ENCODE results near the gene CTAGE9. TPM values are rescaled to one million over a fixed set of nuclear protein-coding genes. Genes with fewer than 3 reads are reported as not detected.

The CTAGE9 gene
- total RNA-seq, 2 experiments from 2014 or later = not detected

DNA sequence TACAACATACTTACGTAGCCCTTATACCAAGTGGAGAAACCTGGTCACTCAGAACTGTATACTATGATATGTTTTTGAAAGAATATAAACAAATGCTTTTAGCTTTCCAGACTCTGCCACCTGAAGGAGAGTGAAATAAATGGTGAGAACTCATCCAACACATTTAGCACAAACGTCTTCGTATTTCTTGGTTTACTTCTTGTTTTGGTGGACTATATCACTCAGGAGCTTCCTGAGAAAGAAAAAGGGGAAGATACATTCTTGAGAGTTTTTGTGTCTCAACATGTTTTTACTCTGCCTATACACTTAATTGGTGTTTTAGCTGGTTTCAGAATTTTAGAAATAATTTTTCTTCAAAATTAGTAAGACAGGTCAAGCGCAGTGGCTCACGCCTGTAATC is 19.4 kb upstream of the CTAGE9 start:
- POLR2A ChIA-PET = interaction anchor here (0.6 kb wide), 1 partner anchor 1985 kb away, joined by 3 read pairs; no protein-coding TSS in a partner anchor

GRCh38 chr6:131729550-131729949 is 18.7 kb upstream of the CTAGE9 start:
- H3K36me3 ChIP-seq (ENCODE audit: insufficient read depth, low read length) = no peaks in the 10 kb centered on the region
- no peak overlapping the region for H3K4me2 ChIP-seq (ENCODE audit: low read length)
- no peak for DNase-seq (ENCODE audit: low spot score)
- ChIA-PET POLR2A (interaction anchor here (2.0 kb wide), 1 partner anchor 13 kb away, joined by 11 read pairs; no protein-coding TSS in a partner anchor), CTCF (ENCODE audit: unreplicated experiment) (no interaction called here)
- BruUV-seq (replicated peaks) = no TSS peak
- intact Hi-C loops (cut with micrococcal nuclease; ENCODE audit: unreplicated experiment) = no loop called here
- H3K9me3 ChIP-seq (ENCODE audit: low read length) = no peaks in the 10 kb centered on the region
- no peaks in the 10 kb centered on the region for H4K20me1 ChIP-seq (ENCODE audit: insufficient read depth, low read length)
- TF ChIP-seq EZH2phosphoT487 (IDR thresholded peaks at IDR 0.05; ENCODE audit: borderline replicate concordance, low read depth, low read length) (no peak), CTCF (conservative IDR thresholded peaks at IDR 0.05; ENCODE audit: low read length) (no peak)
- H2AFZ ChIP-seq (ENCODE audit: low read length) = no peak overlapping the region
- H3K27ac ChIP-seq (ENCODE audit: low read depth, low read length, poor library complexity, severe bottlenecking) = no peak overlapping the region
- H3K4me1 ChIP-seq (ENCODE audit: insufficient read depth, low read length, poor library complexity, severe bottlenecking) = no peaks in the 10 kb centered on the region
- no peaks in the 10 kb centered on the region for H3K79me2 ChIP-seq (ENCODE audit: insufficient read depth, low read depth, low read length)
- no peak overlapping the region for H3K4me3 ChIP-seq (ENCODE audit: low read depth, low read length, poor library complexity, severe bottlenecking)
- H3K9me2 ChIP-seq (ENCODE audit: insufficient read depth, low read length) = no peaks in the 10 kb centered on the region

More for the DNA sequence above, 19.4 kb upstream of the CTAGE9 start:
- no peak for TF ChIP-seq CTCF (conservative IDR thresholded peaks at IDR 0.05; ENCODE audit: low read length)
- TF ChIP-seq EZH2phosphoT487 (IDR thresholded peaks at IDR 0.05; ENCODE audit: borderline replicate concordance, low read depth, low read length) = no peak
- Histone ChIP-seq H3K4me1 (ENCODE audit: insufficient read depth, low read length, poor library complexity, severe bottlenecking) (no peaks in the 10 kb centered on the region), H3K9me3 (ENCODE audit: low read length) (no peaks in the 10 kb centered on the region), H3K79me2 (ENCODE audit: insufficient read depth, low read depth, low read length) (no peaks in the 10 kb centered on the region), H3K4me3 (ENCODE audit: low read depth, low read length, poor library complexity, severe bottlenecking) (no peak overlapping the region), H2AFZ (ENCODE audit: low read length) (no peak overlapping the region), H3K9me2 (ENCODE audit: insufficient read depth, low read length) (no peaks in the 10 kb centered on the region), H3K36me3 (ENCODE audit: insufficient read depth, low read length) (no peaks in the 10 kb centered on the region), H3K4me2 (ENCODE audit: low read length) (no peak overlapping the region), H4K20me1 (ENCODE audit: insufficient read depth, low read length) (no peaks in the 10 kb centered on the region), H3K27ac (ENCODE audit: low read depth, low read length, poor library complexity, severe bottlenecking) (no peak overlapping the region)
- no peak for DNase-seq (ENCODE audit: low spot score)
- BruUV-seq (replicated peaks) = no TSS peak
- intact Hi-C loops (cut with micrococcal nuclease; ENCODE audit: unreplicated experiment) = no loop called here
- CTCF ChIA-PET (ENCODE audit: unreplicated experiment) = no interaction called here

DNA sequence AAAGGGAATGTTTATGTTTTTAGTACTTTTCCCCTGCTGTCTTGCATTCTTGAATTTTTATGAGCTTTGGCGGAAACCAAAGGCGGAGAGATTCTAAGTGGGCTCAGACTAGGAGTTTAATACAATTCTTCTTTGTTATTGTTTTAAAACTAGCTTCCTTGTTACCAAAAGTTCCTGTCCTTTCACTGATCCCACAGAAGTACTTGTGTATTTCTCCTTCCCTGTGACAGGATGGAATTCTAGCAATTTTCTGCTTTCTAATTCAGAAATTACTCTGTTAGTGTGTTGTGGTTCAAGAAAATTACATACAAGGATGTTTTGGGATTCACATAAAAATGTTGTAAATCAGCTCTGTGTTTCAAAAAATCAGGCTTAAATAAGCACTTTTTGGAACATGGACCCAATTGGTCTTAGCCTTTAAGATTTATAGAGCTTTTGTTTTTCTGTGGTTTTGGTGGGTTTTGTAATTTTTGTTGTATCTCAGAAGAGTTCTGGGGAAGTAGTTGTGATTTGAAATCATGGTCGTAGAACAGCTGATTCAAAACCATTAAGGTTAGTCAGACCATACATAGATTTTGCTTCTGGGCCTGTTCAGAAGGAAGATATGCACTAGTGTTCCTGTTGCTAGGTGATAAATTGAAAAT is 17.6 kb upstream of the CTAGE9 start:
- Histone ChIP-seq H3K36me3 (ENCODE audit: insufficient read depth, low read length) (no peaks in the 10 kb centered on the region), H4K20me1 (ENCODE audit: insufficient read depth, low read length) (no peaks in the 10 kb centered on the region), H3K4me2 (ENCODE audit: low read length) (no peak overlapping the region), H3K27ac (ENCODE audit: low read depth, low read length, poor library complexity, severe bottlenecking) (no peak overlapping the region), H3K4me3 (ENCODE audit: low read depth, low read length, poor library complexity, severe bottlenecking) (no peak overlapping the region), H3K79me2 (ENCODE audit: insufficient read depth, low read depth, low read length) (no peaks in the 10 kb centered on the region), H2AFZ (ENCODE audit: low read length) (no peak overlapping the region), H3K9me2 (ENCODE audit: insufficient read depth, low read length) (no peaks in the 10 kb centered on the region), H3K4me1 (ENCODE audit: insufficient read depth, low read length, poor library complexity, severe bottlenecking) (no peaks in the 10 kb centered on the region), H3K9me3 (ENCODE audit: low read length) (no peaks in the 10 kb centered on the region)
- BruUV-seq (replicated peaks) = no TSS peak
- ChIA-PET POLR2A (interaction anchor here (0.9 to 2.0 kb wide), 3 partner anchors 9 to 394 kb away, joined by 3 to 11 read pairs (median 3); no protein-coding TSS in a partner anchor), CTCF (ENCODE audit: unreplicated experiment) (no interaction called here)
- no peak for DNase-seq (ENCODE audit: low spot score)
- intact Hi-C loops (cut with micrococcal nuclease; ENCODE audit: unreplicated experiment) = no loop called here
- TF ChIP-seq CTCF (conservative IDR thresholded peaks at IDR 0.05; ENCODE audit: low read length) (no peak), EZH2phosphoT487 (IDR thresholded peaks at IDR 0.05; ENCODE audit: borderline replicate concordance, low read depth, low read length) (no peak)
